Psoas muscle (tissue), 8 donors: ENCODE measurements around the gene PCP4L1. TPM values are rescaled to one million over a fixed set of nuclear protein-coding genes. Genes with fewer than 3 reads are reported as not detected.
"Not testable (repeated sequence)": the region's sequence is repeated elsewhere in the genome, so short reads cannot be mapped to it uniquely, and the experiment has no call there.

Experiments
- ATAC-seq, 4 donors: fragments of 200-7000 bp; cut with Tn5 transposase; one replicate each; pipeline ENCODE4 v1.9.1; 2020; ENCODE audit warnings: moderate library complexity in 3 of 4, mild to moderate bottlenecking in 2 of 4
- DNase-seq, 2 donors: peaks; one replicate each; pipeline ENCODE4 v3.0.0-alpha.2; 2020
- H3K27ac ChIP-seq: fragments of 200-600 bp; one replicate; pipeline ENCODE4 v1.8.0; 2022
- H3K27me3 ChIP-seq, 3 donors: fragments of 200-600 bp in 1 of 3; one replicate each; pipeline versions ENCODE4 v1.6.1 to v1.8.0; 2013 to 2022; ENCODE audit warnings: low read length in 2 of 3, mild to moderate bottlenecking in 2 of 3, moderate library complexity in 1 of 3; ENCODE audit not compliant: insufficient read depth in 3 of 3
- H3K36me3 ChIP-seq, 2 donors: fragments of 200-600 bp in 1 of 2; one replicate each; pipeline versions ENCODE4 v1.6.1 to v1.8.0; 2013 to 2022; ENCODE audit warnings: low read depth in 1 of 2, mild to moderate bottlenecking in 1 of 2, moderate library complexity in 1 of 2; ENCODE audit not compliant: insufficient read depth in 1 of 2
- H3K4me1 ChIP-seq: fragments of 200-600 bp; one replicate; pipeline ENCODE4 v1.8.0; 2022
- H3K4me3 ChIP-seq: fragments of 200-600 bp; one replicate; pipeline ENCODE4 v1.8.0; 2022; ENCODE audit warnings: mild to moderate bottlenecking
- H3K9me3 ChIP-seq: fragments of 200-600 bp; one replicate; pipeline ENCODE4 v1.8.0; 2022
- CTCF ChIP-seq: fragments of 200-600 bp; IDR thresholded peaks from one replicate; pipeline ENCODE4 v1.8.0; 2022; ENCODE audit warnings: antibody characterized with exemption
- WGBS, 3 donors: extraction: QIAGEN DNeasy Blood & Tissue Kit; methylation state at CpG; one replicate each; pipeline versions ENCODE4 v1.1.6 to v1.1.7; 2013; 5-methylcytosine and 5-hydroxymethylcytosine counted together
- intact Hi-C, 2 donors: fragments of 100-400 bp; cut with DNase I; formaldehyde crosslinking; loops; one replicate each; pipeline versions ENCODE4 v1.11.0 to v1.14.2; 2022
- polyA plus RNA-seq, 3 donors: library from polyadenylated mRNA; stranded (reverse); fragments of 200-250 nt; gene quantifications; one replicate each; pipeline ENCODE4 v1.2.3, GENCODE V29; 2013
- total RNA-seq, 4 donors: library from RNA; stranded (reverse); fragmentation: NEBNext Ultra II Directional in 2 of 4; extraction: Animal tissue kit (Norgen Biotek cat#: 25700) in 2 of 4; gene quantifications; one replicate each; pipeline versions ENCODE4 v1.2.1 to v1.2.4, GENCODE V29; 2021 to 2023
- donor health status: healthy with polysubstance abuse.
- donor health status: DM: no; HTN: no; CAD: no; lungs with moderate emphysema.
- donor health status: Bipolar disorder and iron deficiency.
- donor health status: healthy.
- donor health status: DM: yes; HTN: yes; CAD: no.
- donor health status: DM: no; HTN: no; CAD: no.
- donor health status: DM: no; HTN: no; CAD: no.
- donor health status: DM: yes; HTN: yes; CAD: no.

The PCP4L1 gene
- total and polyA plus RNA-seq, 7 donors = 0.21 to 0.45 (median 0.26) TPM; not detected in 3

DNA sequence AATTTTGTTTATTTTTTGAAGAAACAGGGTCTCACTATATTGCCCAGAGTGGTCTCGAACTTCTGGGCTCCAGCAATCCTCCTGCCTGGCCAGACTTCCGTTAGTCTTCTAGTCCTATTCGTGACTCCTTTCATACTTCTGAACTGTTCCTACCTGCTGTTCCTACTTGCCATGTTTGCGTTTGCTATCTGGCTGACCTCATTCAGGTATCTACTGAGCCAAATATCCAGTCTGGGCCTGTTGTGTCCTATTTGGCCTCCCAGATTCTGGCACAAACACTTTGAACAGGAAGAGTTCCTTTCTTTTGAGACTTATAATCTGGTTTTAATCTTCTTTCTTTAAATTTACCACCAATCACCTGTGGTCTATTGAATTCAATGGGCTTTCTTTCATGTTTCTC, 13.7 kb upstream of the PCP4L1 start:
- no peak for ATAC-seq
- intact Hi-C loops = no loop called here
- Histone ChIP-seq H3K4me3 (no peak overlapping the region), H3K27ac (no peak overlapping the region), H3K9me3 (no peaks in the 10 kb centered on the region), H3K4me1 (no peaks in the 10 kb centered on the region), H3K36me3 (no peaks in the 10 kb centered on the region), H3K27me3 (no peaks in the 10 kb centered on the region)
- 85 to 91% (median 87%) methylated on average over 4 of the region's 4 CpGs for WGBS, 3 donors
- TF ChIP-seq CTCF = no peak
- DNase-seq = no peak

DNA sequence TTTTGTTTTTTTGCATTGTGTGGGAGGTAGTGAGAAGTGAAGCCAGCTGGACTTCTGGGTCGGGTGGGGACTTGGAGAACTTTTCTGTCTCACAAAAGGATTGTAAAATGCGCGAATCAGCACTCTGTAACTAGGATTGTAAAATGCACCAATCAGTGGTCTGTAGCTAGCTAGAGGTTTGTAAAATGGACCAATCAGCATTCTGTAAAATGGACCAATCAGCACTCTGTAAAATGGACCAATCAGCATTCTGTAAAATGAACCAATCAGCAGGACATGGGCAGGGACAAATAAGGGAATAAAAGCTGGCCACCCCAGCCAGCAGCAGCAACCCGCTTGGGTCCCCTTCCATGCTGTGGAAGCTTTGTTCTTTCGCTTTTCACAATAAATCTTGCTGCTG, 8.4 kb upstream of the PCP4L1 start:
- H3K9me3 ChIP-seq, H3K4me1 ChIP-seq, H3K27me3 ChIP-seq, intact Hi-C loops, DNase-seq, H3K4me3 ChIP-seq, H3K27ac ChIP-seq, H3K36me3 ChIP-seq, ATAC-seq: not testable (repeated sequence)
- WGBS, 3 donors = 76 to 80% (median 80%) methylated on average over 5 of the region's 5 CpGs

- 67 to 86% (median 70%) methylated on average over 7 of the region's 7 CpGs for WGBS, 3 donors
- Histone ChIP-seq H3K9me3 (no peaks in the 10 kb centered on the region), H3K27me3 (no peaks in the 10 kb centered on the region), H3K4me1 (no peaks in the 10 kb centered on the region), H3K27ac (no peak overlapping the region), H3K36me3 (no peaks in the 10 kb centered on the region), H3K4me3 (no peak overlapping the region)
- DNase-seq (no peak), ATAC-seq (no peak)
- intact Hi-C loops = no loop called here
- no peak for TF ChIP-seq CTCF
These were observed 7.7 kb upstream of the PCP4L1 start for GRCh38 chr1:161250829-161251228.

- H3K36me3 ChIP-seq = no peaks in the 10 kb centered on the region
- no peak for TF ChIP-seq CTCF
- no peaks in the 10 kb centered on the region for H3K27me3 ChIP-seq
- H3K9me3 ChIP-seq = peaks cover under 1% of the 10 kb centered on the region
- 88 to 96% (median 90%) methylated on average over 8 of the region's 8 CpGs for WGBS, 3 donors
- DNase-seq = no peak
- H3K27ac ChIP-seq = no peak overlapping the region
- ATAC-seq = no peak
- H3K4me1 ChIP-seq = no peaks in the 10 kb centered on the region
- H3K4me3 ChIP-seq = no peak overlapping the region
- intact Hi-C loops = no loop called here
These were observed 7.0 kb upstream of the PCP4L1 start for GRCh38 chr1:161251579-161251978.

GRCh38 chr1:161255302-161255701, 3.2 kb upstream of the PCP4L1 start:
- peaks cover 2 to 32% (median 14%) of the 10 kb centered on the region in 3 donors for H3K27me3 ChIP-seq
- 71 to 80% (median 77%) methylated on average over 5 of the region's 5 CpGs for WGBS, 3 donors
- H3K9me3 ChIP-seq, DNase-seq, intact Hi-C loops, H3K36me3 ChIP-seq, H3K4me1 ChIP-seq, ATAC-seq, H3K27ac ChIP-seq, H3K4me3 ChIP-seq: not testable (repeated sequence)

GRCh38 chr1:161255955-161256520, 2.5 kb upstream of the PCP4L1 start:
- DNase-seq, H3K27ac ChIP-seq, H3K9me3 ChIP-seq, ATAC-seq, intact Hi-C loops, H3K4me1 ChIP-seq, H3K4me3 ChIP-seq, H3K36me3 ChIP-seq: not testable (repeated sequence)
- H3K27me3 ChIP-seq = peaks cover 3 to 36% (median 17%) of the 10 kb centered on the region in 3 donors
- WGBS, 3 donors = 89 to 91% (median 89%) methylated on average over 4 of the region's 4 CpGs

DNA sequence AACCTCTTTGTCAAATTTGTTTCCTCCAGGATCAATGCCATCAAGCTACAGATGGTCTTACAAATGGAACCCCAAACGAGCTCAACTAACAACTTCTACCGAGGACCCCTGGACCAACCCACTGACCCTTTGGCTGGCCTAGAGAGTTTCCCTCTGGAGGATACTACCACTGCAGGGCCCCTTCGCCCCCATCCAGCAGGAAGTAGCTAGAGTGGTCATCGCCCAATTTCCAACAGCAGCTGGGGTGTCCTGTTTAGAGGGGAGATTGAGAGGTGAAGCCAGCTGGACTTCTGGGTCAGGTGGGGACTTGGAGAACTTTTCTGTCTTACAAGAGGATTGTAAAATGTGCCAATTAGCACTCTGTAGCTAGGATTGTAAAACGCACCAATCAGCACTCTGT, 1.4 kb upstream of the PCP4L1 start:
- H3K27ac ChIP-seq, ATAC-seq, H3K4me3 ChIP-seq, H3K36me3 ChIP-seq, H3K4me1 ChIP-seq, DNase-seq, H3K9me3 ChIP-seq, intact Hi-C loops: not testable (repeated sequence)
- 94 to 97% (median 95%) methylated on average over 5 of the region's 5 CpGs for WGBS, 3 donors
- peaks cover 3 to 37% (median 17%) of the 10 kb centered on the region in 3 donors for H3K27me3 ChIP-seq
